ENCODE data around the gene NEDD9. TPM values are rescaled to one million over a fixed set of nuclear protein-coding genes. Genes with fewer than 3 reads are reported as not detected.

Gene NEDD9
- total and polyA plus RNA-seq, 2 of the 13 experiments (the other 11 are each of a cell fraction or from before 2014, with no cell fraction given), result 27.1 to 389 TPM

DNA sequence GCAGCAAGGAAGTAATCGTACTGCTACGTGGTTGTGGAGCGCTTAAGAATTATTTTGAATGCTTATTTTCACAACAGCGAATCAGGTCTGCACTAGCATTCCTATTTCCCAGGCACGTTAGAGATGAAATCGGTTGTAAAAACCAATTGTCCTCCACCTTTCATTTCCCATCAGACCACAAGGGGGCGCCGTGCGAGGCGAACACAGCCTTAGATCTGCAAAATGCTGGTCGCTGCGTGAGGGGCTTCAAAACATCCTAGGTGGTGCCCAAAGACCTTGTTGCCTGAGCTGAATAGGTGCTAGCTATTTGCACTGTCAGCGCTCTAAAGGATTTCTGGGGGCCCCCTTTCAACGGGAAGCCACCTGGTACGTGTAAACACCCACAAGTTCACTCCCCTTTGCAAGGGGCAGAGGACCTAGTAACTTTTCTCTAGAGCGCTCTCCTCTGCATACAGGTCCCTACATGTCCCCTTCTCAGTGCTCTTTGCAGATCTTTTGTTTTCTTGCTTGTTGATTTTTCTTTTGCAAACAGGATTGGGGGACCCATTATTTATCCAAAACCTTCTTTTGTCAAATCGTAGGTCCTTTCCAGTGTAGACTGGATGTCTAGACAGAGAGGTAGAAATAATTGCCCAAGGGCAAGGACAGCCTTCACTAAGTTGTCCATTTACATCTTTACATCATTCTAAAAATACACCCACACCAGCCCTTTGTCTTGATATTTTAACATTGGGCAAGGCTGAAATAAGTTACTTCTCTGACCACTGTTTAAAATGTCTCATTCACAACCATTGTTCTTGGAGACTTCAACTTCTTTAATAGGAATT lies 59.8 kb downstream of the NEDD9 start (continued):
- TF ChIP-seq POGZ (CRISPR knock-in tag; IDR thresholded peaks at IDR 0.05), result peak; percentile 66
- TF ChIP-seq TCF7 (IDR thresholded peaks at IDR 0.05; ENCODE audit: low read depth), result no peak
- no peak for TF ChIP-seq CHCHD3 (CRISPR knock-in tag; IDR thresholded peaks at IDR 0.05)
- TF ChIP-seq ZNF709 (CRISPR knock-in tag; IDR thresholded peaks at IDR 0.05), result no peak
- no peak for TF ChIP-seq SP2 (CRISPR knock-in tag; IDR thresholded peaks at IDR 0.05)
- no peak for TF ChIP-seq ZNF878 (CRISPR knock-in tag; IDR thresholded peaks at IDR 0.05)
- no peak for TF ChIP-seq DNMT1 (CRISPR knock-in tag; IDR thresholded peaks at IDR 0.05)
- no peak for TF ChIP-seq ZNF24 (IDR thresholded peaks at IDR 0.05)
- TF ChIP-seq ZNF557 (CRISPR knock-in tag; IDR thresholded peaks at IDR 0.05), result no peak
- TF ChIP-seq, protein P1, sequence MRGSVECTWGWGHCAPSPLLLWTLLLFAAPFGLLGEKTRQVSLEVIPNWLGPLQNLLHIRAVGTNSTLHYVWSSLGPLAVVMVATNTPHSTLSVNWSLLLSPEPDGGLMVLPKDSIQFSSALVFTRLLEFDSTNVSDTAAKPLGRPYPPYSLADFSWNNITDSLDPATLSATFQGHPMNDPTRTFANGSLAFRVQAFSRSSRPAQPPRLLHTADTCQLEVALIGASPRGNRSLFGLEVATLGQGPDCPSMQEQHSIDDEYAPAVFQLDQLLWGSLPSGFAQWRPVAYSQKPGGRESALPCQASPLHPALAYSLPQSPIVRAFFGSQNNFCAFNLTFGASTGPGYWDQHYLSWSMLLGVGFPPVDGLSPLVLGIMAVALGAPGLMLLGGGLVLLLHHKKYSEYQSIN (CRISPR knock-in tag; IDR thresholded peaks at IDR 0.05; ENCODE audit: borderline replicate concordance), result no peak
- TF ChIP-seq, protein P2, sequence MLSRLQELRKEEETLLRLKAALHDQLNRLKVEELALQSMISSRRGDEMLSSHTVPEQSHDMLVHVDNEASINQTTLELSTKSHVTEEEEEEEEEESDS (CRISPR knock-in tag; IDR thresholded peaks at IDR 0.05; ENCODE audit: borderline replicate concordance), result no peak
- TF ChIP-seq TOE1 (CRISPR knock-in tag; IDR thresholded peaks at IDR 0.05), result 0 out of 2 replicates have a peak, but pooled peaks have one; percentile 65
- TF ChIP-seq, protein P3, sequence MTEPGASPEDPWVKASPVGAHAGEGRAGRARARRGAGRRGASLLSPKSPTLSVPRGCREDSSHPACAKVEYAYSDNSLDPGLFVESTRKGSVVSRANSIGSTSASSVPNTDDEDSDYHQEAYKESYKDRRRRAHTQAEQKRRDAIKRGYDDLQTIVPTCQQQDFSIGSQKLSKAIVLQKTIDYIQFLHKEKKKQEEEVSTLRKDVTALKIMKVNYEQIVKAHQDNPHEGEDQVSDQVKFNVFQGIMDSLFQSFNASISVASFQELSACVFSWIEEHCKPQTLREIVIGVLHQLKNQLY (CRISPR knock-in tag; IDR thresholded peaks at IDR 0.05), result no peak
- peak; percentile 73 for TF ChIP-seq SMAD3 (CRISPR knock-in tag; IDR thresholded peaks at IDR 0.05)
- TF ChIP-seq, protein P4, sequence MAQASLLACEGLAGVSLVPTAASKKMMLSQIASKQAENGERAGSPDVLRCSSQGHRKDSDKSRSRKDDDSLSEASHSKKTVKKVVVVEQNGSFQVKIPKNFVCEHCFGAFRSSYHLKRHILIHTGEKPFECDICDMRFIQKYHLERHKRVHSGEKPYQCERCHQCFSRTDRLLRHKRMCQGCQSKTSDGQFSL (CRISPR knock-in tag; IDR thresholded peaks at IDR 0.05), result no peak
- no peak for TF ChIP-seq RNF2 (conservative IDR thresholded peaks at IDR 0.05; ENCODE audit: low read depth)
- TF ChIP-seq HNRNPL (IDR thresholded peaks at IDR 0.05; ENCODE audit: low read depth, low read length), result no peak
- TF ChIP-seq ZSCAN25 (CRISPR knock-in tag; IDR thresholded peaks at IDR 0.05), result no peak
- TF ChIP-seq, protein P5, sequence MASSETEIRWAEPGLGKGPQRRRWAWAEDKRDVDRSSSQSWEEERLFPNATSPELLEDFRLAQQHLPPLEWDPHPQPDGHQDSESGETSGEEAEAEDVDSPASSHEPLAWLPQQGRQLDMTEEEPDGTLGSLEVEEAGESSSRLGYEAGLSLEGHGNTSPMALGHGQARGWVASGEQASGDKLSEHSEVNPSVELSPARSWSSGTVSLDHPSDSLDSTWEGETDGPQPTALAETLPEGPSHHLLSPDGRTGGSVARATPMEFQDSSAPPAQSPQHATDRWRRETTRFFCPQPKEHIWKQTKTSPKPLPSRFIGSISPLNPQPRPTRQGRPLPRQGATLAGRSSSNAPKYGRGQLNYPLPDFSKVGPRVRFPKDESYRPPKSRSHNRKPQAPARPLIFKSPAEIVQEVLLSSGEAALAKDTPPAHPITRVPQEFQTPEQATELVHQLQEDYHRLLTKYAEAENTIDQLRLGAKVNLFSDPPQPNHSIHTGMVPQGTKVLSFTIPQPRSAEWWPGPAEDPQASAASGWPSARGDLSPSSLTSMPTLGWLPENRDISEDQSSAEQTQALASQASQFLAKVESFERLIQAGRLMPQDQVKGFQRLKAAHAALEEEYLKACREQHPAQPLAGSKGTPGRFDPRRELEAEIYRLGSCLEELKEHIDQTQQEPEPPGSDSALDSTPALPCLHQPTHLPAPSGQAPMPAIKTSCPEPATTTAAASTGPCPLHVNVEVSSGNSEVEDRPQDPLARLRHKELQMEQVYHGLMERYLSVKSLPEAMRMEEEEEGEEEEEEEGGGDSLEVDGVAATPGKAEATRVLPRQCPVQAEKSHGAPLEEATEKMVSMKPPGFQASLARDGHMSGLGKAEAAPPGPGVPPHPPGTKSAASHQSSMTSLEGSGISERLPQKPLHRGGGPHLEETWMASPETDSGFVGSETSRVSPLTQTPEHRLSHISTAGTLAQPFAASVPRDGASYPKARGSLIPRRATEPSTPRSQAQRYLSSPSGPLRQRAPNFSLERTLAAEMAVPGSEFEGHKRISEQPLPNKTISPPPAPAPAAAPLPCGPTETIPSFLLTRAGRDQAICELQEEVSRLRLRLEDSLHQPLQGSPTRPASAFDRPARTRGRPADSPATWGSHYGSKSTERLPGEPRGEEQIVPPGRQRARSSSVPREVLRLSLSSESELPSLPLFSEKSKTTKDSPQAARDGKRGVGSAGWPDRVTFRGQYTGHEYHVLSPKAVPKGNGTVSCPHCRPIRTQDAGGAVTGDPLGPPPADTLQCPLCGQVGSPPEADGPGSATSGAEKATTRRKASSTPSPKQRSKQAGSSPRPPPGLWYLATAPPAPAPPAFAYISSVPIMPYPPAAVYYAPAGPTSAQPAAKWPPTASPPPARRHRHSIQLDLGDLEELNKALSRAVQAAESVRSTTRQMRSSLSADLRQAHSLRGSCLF (CRISPR knock-in tag; IDR thresholded peaks at IDR 0.05; ENCODE audit: borderline replicate concordance), result no peak
- 0 out of 2 replicates have a peak, but pooled peaks have one; percentile 31 for TF ChIP-seq SP4 (CRISPR knock-in tag; IDR thresholded peaks at IDR 0.05)
- peak; percentile 54; the same call in 1 of the 2 replicates for TF ChIP-seq HDAC2 (CRISPR knock-in tag; IDR thresholded peaks at IDR 0.05)
- TF ChIP-seq ZNF44 (CRISPR knock-in tag; IDR thresholded peaks at IDR 0.05), result peak; percentile 71; the same call in 1 of the 2 replicates

Measured in HepG2 (cell line).